SK-N-SH treated with all-trans-retinoic acid at 6 μM for 48 hours (cell line): ENCODE data around the gene MFSD6.

Experiments
- CREB5 ChIP-seq: fragments of 250-450 bp; sonication (Bioruptor Pico); IDR thresholded peaks from 2 replicates; pipeline ENCODE4 v1.5.1; 2020; ENCODE audit warnings: low read depth, mild to moderate bottlenecking, moderate library complexity
- CSDC2 ChIP-seq: fragments of 250-450 bp; sonication (Bioruptor Pico); IDR thresholded peaks from 2 replicates; pipeline ENCODE4 v1.5.0; 2020; ENCODE audit warnings: mild to moderate bottlenecking, moderate library complexity
- ESRRG ChIP-seq: fragments of 250-450 bp; sonication (Bioruptor Pico); IDR thresholded peaks from 2 replicates; pipeline ENCODE4 v1.6.1; 2021; ENCODE audit warnings: mild to moderate bottlenecking
- GLIS3 ChIP-seq: fragments of 250-450 bp; sonication (Bioruptor Pico); IDR thresholded peaks from 2 replicates; pipeline ENCODE4 v1.5.0; 2020; ENCODE audit warnings: mild to moderate bottlenecking, moderate library complexity
- PATZ1 ChIP-seq: fragments of 250-450 bp; sonication (Bioruptor Pico); IDR thresholded peaks from 2 replicates; pipeline ENCODE4 v1.8.0; 2020; ENCODE audit warnings: mild to moderate bottlenecking, moderate library complexity, borderline replicate concordance
- POU6F1 ChIP-seq: fragments of 250-450 bp; sonication (Bioruptor Pico); IDR thresholded peaks from 2 replicates; pipeline ENCODE4 v1.8.0; 2021; ENCODE audit warnings: low read depth, mild to moderate bottlenecking, moderate library complexity, borderline replicate concordance
- PPARA ChIP-seq: fragments of 250-450 bp; sonication (Bioruptor Pico); IDR thresholded peaks from 2 replicates; pipeline ENCODE4 v1.5.0; 2020; ENCODE audit warnings: mild to moderate bottlenecking, borderline replicate concordance
- TSHZ2 ChIP-seq: fragments of 250-450 bp; sonication (Bioruptor Pico); IDR thresholded peaks from 2 replicates; pipeline ENCODE4 v1.5.0; 2020; ENCODE audit warnings: mild to moderate bottlenecking, moderate library complexity
- ZFP3 ChIP-seq: fragments of 250-450 bp; sonication (Bioruptor Pico); IDR thresholded peaks from 2 replicates; pipeline ENCODE4 v1.5.0; 2020; ENCODE audit warnings: mild to moderate bottlenecking, moderate library complexity
- ZNF70 ChIP-seq: fragments of 450-650 bp; formaldehyde crosslinking; IDR thresholded peaks from 2 replicates; pipeline ENCODE4 v1.5.0; 2020; ENCODE audit warnings: mild to moderate bottlenecking, moderate library complexity

- TF ChIP-seq CSDC2 = no peak
- TF ChIP-seq POU6F1 (CRISPR knock-in tag) = no peak
- TF ChIP-seq ESRRG = no peak
- TF ChIP-seq PATZ1 (CRISPR knock-in tag) = no peak
- no peak for TF ChIP-seq CREB5 (CRISPR knock-in tag)
- no peak for TF ChIP-seq ZFP3
- TF ChIP-seq PPARA (CRISPR knock-in tag) = no peak
- TF ChIP-seq GLIS3 = no peak
- TF ChIP-seq TSHZ2 (CRISPR knock-in tag) = no peak
- no peak for TF ChIP-seq ZNF70 (CRISPR knock-in tag)
Measured at GRCh38 chr2:190481339-190481738, 73.2 kb downstream of the MFSD6 start.
